ENCODE results near the gene GOLGA6L26.
"Not testable (repeated sequence)": the region's sequence is repeated elsewhere in the genome, so short reads cannot be mapped to it uniquely, and the experiment has no call there.

DNA sequence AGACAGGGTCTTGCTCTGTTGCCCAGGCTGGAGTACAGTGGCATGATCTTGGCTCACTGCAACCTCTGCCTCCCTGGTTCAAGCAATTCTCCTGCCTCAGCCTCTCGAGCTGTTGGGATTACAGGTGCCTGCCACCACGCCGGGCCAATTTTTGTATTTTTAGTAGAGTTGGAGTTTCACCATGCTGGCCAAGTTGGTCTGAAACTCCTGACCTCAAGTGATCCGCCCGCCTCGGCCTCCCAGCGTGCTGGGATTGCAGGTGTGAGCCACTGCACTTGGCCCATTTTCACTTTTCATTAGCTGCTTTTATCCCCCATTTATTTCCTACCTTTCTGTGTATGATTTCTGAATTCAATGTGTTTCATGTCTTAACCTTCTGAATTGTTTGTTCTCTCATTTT, 28.1 kb downstream of the GOLGA6L26 start:
- not testable (repeated sequence) for TF ChIP-seq CTCF, POLR2A (IDR thresholded peaks at IDR 0.05)

All from adrenal gland (tissue), 5 donors.